Spinal cord (tissue), 10 donors: ENCODE measurements around the gene ZNF397. TPM values are rescaled to one million over a fixed set of nuclear protein-coding genes. Genes with fewer than 3 reads are reported as not detected.
"Not testable (repeated sequence)": the region's sequence is repeated elsewhere in the genome, so short reads cannot be mapped to it uniquely, and the experiment has no call there.

ENCODE experiments used
- DNase-seq, 6 donors: peaks; one replicate each; pipeline versions ENCODE4 v3.0.0 to v3.0.0-alpha.2; 2013 to 2015; ENCODE audit warnings: low spot score in 6 of 6, low read depth in 4 of 6
- H3K27ac ChIP-seq: one replicate; pipeline ENCODE4 v1.5.1; 2013; ENCODE audit warnings: low read depth, low read length, control low read depth
- H3K27me3 ChIP-seq: one replicate; pipeline ENCODE4 v1.6.1; 2013; ENCODE audit warnings: low read length; ENCODE audit not compliant: control insufficient read depth, insufficient read depth
- H3K36me3 ChIP-seq: one replicate; pipeline ENCODE4 v1.6.1; 2013; ENCODE audit warnings: low read length; ENCODE audit not compliant: control insufficient read depth, insufficient read depth
- H3K4me1 ChIP-seq: one replicate; pipeline ENCODE4 v1.6.1; 2013; ENCODE audit warnings: low read length; ENCODE audit not compliant: control insufficient read depth, insufficient read depth
- H3K4me3 ChIP-seq: one replicate; pipeline ENCODE4 v1.5.1; 2013; ENCODE audit warnings: low read depth, low read length, control low read depth
- H3K9me3 ChIP-seq: one replicate; pipeline ENCODE4 v1.6.1; 2013; ENCODE audit warnings: low read length; ENCODE audit not compliant: control insufficient read depth, insufficient read depth
- WGBS: methylation state at CpG from one replicate; pipeline ENCODE4 v1.1.5; 2013; ENCODE audit warnings: missing lambda C conversion rate; ENCODE audit not compliant: insufficient coverage; 5-methylcytosine and 5-hydroxymethylcytosine counted together
- polyA plus RNA-seq, 2 donors: library from polyadenylated mRNA; unstranded; fragments of 120-200 nt; gene quantifications; one replicate each; pipeline ENCODE4 v1.2.1, GENCODE V29; 2013; ENCODE audit not compliant: insufficient read length in 2 of 2
- total RNA-seq, 2 donors: library from RNA; depleted of rRNA in 1 of 2; stranded (reverse); fragments of 120-200 nt in 1 of 2; fragments of >200 nt in 1 of 2; gene quantifications; one replicate each; pipeline versions ENCODE4 v1.2.3 to v1.2.4, GENCODE V29; 2013 to 2014
- donor health status: healthy.

ZNF397 gene
- total and polyA plus RNA-seq, 4 donors, result 39.3 to 52.8 (median 45.2) TPM

DNA sequence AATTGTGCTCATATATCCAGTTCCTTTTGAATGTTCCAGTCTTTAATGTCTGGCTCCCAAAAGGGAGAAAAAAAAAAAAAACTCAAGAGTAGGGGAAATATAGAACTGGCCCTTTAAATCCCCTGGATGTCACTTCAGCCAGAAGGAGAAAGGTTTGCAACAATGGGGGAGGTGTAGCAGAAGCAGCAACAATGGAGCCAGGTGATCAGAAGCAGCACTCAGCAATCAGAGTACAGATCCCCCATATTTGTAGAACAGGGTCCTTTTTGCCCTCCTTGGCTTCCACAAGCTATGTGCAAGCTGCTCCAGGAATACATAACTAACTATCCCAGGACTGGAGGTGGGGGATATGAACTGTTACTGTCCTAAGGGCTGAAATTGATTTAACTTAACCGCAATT, 25.8 kb upstream of the ZNF397 start:
- Histone ChIP-seq H3K4me3 (no peak overlapping the region), H3K9me3 (no peaks in the 10 kb centered on the region), H3K36me3 (no peaks in the 10 kb centered on the region), H3K4me1 (no peaks in the 10 kb centered on the region), H3K27ac (no peak overlapping the region), H3K27me3 (no peaks in the 10 kb centered on the region)
- WGBS, result no CpG with 5 or more reads among the region's 1 CpG
- no peak for DNase-seq

DNA sequence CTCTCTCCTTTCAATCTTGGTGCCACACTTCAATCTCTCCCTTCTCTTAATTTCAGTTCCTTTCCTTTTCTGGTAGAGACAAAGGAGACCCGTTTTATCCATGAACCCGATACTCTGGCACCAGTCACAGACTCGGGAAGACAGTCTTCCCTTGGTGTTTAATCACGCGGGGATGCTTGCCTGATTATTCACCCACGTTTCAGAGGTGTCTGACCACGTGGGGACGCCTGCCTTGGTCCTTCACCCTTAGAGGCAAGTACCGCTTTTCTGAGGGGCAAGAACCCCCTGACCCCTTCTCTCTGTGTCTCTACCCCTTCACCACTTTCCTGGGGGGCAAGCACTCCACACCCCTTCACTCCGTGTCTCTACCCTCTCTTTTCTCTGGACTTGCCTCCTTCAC, 24.2 kb upstream of the ZNF397 start:
- not testable (repeated sequence) for DNase-seq, H3K27ac ChIP-seq, H3K4me1 ChIP-seq, H3K36me3 ChIP-seq, H3K9me3 ChIP-seq, H3K4me3 ChIP-seq, H3K27me3 ChIP-seq
- 88% methylated on average over 10 of the region's 10 CpGs for WGBS

DNA sequence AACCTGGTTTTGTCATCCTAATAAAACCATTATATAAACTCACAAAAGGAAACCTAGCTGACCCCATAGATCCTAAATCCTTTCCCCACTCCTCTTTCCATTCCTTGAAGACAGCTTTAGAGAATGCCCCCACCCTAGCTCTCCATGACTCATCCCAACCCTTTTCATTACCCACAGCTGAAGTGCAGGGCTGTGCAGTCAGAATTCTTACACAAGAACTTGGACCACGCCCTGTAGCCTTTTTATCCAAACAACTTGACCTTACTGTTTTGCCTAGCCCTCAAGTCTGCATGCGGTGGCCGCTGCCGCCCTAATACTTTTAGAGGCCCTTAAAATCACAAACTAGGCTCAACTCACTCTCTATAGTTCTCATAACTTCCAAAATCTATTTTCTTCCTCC, 21.5 kb upstream of the ZNF397 start:
- 95% methylated on average over 4 of the region's 4 CpGs for WGBS

GRCh38 chr18:35220424-35220823, 20.4 kb upstream of the ZNF397 start:
- no peaks in the 10 kb centered on the region for H3K9me3 ChIP-seq
- no peak overlapping the region for H3K4me3 ChIP-seq
- no peak overlapping the region for H3K27ac ChIP-seq
- no peaks in the 10 kb centered on the region for H3K36me3 ChIP-seq
- DNase-seq, result no peak
- WGBS, result 76% methylated on average over 6 of the region's 6 CpGs
- no peaks in the 10 kb centered on the region for H3K27me3 ChIP-seq
- H3K4me1 ChIP-seq, result no peaks in the 10 kb centered on the region

More for the DNA sequence above, 21.5 kb upstream of the ZNF397 start:
- not testable (repeated sequence) for H3K36me3 ChIP-seq, H3K27me3 ChIP-seq, H3K4me3 ChIP-seq, H3K4me1 ChIP-seq, H3K27ac ChIP-seq, H3K9me3 ChIP-seq, DNase-seq

GRCh38 chr18:35223797-35224196, 17.0 kb upstream of the ZNF397 start:
- H3K4me3 ChIP-seq, result no peak overlapping the region
- DNase-seq, result no peak
- no peak overlapping the region for H3K27ac ChIP-seq
- WGBS, result no CpG with 5 or more reads among the region's 3 CpGs
- no peaks in the 10 kb centered on the region for H3K4me1 ChIP-seq
- H3K36me3 ChIP-seq, result no peaks in the 10 kb centered on the region
- H3K9me3 ChIP-seq, result no peaks in the 10 kb centered on the region
- H3K27me3 ChIP-seq, result no peaks in the 10 kb centered on the region

DNA sequence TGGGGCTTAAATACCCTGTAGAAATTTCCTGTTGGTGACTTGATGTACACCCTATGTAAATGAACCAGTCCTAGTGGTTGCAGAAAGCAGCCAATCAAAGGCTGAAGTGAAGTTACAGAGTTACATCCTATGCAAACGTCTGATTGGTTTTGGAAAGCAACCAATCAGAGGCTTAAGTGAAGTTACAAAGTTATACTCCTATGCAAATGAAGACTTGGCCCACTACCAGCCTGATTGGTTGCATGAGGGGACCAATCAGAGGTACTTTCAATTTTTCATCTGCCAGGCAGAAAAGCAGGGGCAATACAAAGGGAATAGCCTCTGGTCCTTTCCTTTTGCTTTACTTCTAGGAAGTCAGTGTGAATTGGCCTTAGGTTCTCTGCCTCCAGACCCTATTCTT, 13.6 kb upstream of the ZNF397 start:
- no peak overlapping the region for H3K4me3 ChIP-seq
- WGBS, result 100% methylated on average over 1 of the region's 1 CpG
- H3K36me3 ChIP-seq, result no peaks in the 10 kb centered on the region
- H3K4me1 ChIP-seq, result no peaks in the 10 kb centered on the region
- H3K9me3 ChIP-seq, result no peaks in the 10 kb centered on the region
- no peak overlapping the region for H3K27ac ChIP-seq
- no peaks in the 10 kb centered on the region for H3K27me3 ChIP-seq
- DNase-seq, result no peak

GRCh38 chr18:35231052-35231451, 9.8 kb upstream of the ZNF397 start:
- peak; percentile 33 to 89 (median 54) for DNase-seq
- H3K4me1 ChIP-seq, result no peaks in the 10 kb centered on the region
- no peak overlapping the region for H3K27ac ChIP-seq
- no peaks in the 10 kb centered on the region for H3K9me3 ChIP-seq
- no peaks in the 10 kb centered on the region for H3K36me3 ChIP-seq
- H3K4me3 ChIP-seq, result peak overlapping the region; percentile 24
- WGBS, result 0% methylated on average over 4 of the region's 6 CpGs
- no peaks in the 10 kb centered on the region for H3K27me3 ChIP-seq

DNA sequence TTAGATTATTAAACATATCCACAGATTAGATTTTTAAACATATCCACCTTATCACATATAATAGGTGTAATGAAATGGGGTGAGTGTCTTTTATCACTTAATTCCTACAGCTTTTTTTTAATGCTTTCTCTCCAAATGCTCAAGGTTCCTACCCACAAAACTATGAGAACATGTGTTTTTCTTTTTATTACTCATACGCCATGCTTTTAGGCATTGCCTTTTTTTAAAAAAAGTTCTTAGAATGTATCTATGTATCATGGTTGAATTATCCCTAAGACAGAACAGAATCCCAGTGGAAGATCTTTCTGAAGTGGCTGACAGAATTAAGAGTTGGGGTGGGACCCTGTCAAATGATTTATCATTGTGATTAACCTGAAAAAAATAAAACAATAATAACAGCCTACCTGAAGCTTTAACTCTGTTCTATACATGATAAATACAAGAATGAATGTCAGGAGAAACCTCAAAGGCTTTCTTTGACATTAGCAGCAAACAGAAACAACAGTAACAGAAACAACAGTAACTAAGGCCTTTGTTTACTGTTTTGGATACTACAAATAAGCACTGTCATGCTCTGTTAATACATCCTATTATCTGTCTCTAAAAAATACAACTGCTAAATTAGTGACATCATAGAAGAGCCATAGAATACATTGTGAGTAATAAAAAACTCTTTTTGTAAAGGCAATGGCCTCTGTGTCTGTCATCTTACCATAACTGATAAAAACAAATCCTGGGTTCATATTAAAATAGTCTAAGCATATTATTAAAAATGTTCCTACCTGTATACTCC, 4.1 kb upstream of the ZNF397 start:
- no peaks in the 10 kb centered on the region for H3K9me3 ChIP-seq
- H3K36me3 ChIP-seq, result no peaks in the 10 kb centered on the region
- no peaks in the 10 kb centered on the region for H3K27me3 ChIP-seq
- DNase-seq, result no peak
- no CpG with 5 or more reads among the region's 1 CpG for WGBS
- no peak overlapping the region for H3K4me3 ChIP-seq
- no peak overlapping the region for H3K27ac ChIP-seq
- no peaks in the 10 kb centered on the region for H3K4me1 ChIP-seq

- DNase-seq, result no peak
- Histone ChIP-seq H3K4me1 (peaks cover 5% of the 10 kb centered on the region), H3K4me3 (no peak overlapping the region), H3K9me3 (no peaks in the 10 kb centered on the region), H3K27me3 (no peaks in the 10 kb centered on the region), H3K36me3 (peaks cover 15% of the 10 kb centered on the region), H3K27ac (no peak overlapping the region)
- WGBS, result no CpG with 5 or more reads among the region's 1 CpG
Observed at GRCh38 chr18:35239314-35239713, 1.5 kb upstream of the ZNF397 start.

DNA sequence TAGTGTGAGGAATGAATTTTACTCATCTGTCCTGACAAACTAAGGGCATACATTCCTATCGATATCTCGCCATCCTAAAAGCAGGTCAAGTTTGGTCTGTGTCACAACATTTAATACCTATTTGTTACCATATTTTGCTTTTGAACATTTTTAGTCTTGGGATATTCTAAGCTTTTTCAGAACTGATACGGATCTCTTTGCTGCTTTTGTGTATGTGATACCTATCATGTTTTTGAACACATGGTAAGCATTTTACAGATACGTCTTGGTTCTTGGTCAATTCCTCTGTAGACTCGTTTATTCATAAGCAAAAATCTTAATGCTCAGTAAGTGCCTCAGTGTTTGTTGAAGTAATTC, 592 bp downstream of the ZNF397 start:
- Histone ChIP-seq H3K4me3 (peak overlapping the region; percentile 94), H3K27ac (peak overlapping the region; percentile 95)

More for the DNA sequence above, 592 bp downstream of the ZNF397 start:
- Histone ChIP-seq H3K27me3 (no peaks in the 10 kb centered on the region), H3K9me3 (no peaks in the 10 kb centered on the region), H3K36me3 (peaks cover 15% of the 10 kb centered on the region), H3K4me1 (peaks cover 5% of the 10 kb centered on the region)
- DNase-seq, result peak in 3 of 6 donors; percentile 8 to 33 (median 13)
- WGBS, result no CpG with 5 or more reads among the region's 5 CpGs
